ENCODE data around the gene EFNB2. TPM values are rescaled to one million over a fixed set of nuclear protein-coding genes. Genes with fewer than 3 reads are reported as not detected.

The EFNB2 gene
- total and polyA plus RNA-seq, 2 of the 13 experiments (the other 11 are each of a cell fraction or from before 2014, with no cell fraction given): 0.11 to 0.20 TPM

DNA sequence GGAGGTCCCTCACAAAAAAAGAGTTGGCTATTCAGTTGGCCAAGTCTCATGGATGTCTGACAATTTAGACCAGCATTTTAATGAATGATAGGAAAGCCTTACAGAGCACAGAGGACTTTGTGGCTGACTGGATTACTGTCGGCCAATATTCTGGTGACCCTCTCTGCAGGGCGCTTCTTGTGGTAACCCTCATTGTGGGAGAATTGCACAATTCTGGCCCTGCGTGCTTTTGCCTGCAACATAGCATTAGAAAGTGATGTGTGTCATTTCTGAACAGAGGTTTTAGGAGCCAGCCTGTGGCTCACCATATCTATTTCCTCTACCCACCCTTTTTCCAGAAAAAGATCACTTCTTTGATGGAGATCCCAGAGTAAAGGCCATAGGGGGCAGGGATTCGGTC lies 71.4 kb downstream of the EFNB2 start (continued):
- TF ChIP-seq, protein P1, sequence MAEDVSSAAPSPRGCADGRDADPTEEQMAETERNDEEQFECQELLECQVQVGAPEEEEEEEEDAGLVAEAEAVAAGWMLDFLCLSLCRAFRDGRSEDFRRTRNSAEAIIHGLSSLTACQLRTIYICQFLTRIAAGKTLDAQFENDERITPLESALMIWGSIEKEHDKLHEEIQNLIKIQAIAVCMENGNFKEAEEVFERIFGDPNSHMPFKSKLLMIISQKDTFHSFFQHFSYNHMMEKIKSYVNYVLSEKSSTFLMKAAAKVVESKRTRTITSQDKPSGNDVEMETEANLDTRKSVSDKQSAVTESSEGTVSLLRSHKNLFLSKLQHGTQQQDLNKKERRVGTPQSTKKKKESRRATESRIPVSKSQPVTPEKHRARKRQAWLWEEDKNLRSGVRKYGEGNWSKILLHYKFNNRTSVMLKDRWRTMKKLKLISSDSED (CRISPR knock-in tag; IDR thresholded peaks at IDR 0.05): no peak
- no peak for TF ChIP-seq MLLT10 (CRISPR knock-in tag; IDR thresholded peaks at IDR 0.05)

DNA sequence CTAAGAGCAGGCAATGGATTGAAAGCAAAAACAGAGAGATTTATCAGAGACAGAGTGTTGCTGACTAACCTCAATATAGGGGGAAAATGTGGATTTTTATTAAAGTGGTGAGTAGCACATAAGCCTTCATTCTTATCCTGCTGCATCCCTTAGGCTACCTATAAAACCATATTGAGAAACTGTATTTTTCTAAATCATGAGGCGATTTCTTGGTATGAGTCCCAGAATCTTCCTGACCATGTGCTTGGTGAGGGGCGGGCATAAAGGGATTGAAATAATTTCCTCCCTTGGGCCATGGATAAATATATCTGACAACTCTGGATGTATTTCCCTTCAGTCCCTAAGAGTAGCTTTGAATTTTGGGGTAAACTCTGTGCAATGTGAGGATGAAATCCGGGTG lies 72.8 kb downstream of the EFNB2 start:
- no peak overlapping the region for H3K4me2 ChIP-seq (ENCODE audit: low read depth, low read length)
- ChIA-PET POLR2A (no interaction called here), CTCF (ENCODE audit: low intra/inter-chr PET ratio, low total read pairs) (no interaction called here)
- H3K4me3 ChIP-seq (replicated peaks in 1 of 3; ENCODE audit: insufficient read depth in 1 of 3, low read depth in 2 of 3, low read length in 3 of 3): no peak overlapping the region
- in situ Hi-C loops (cut with HindIII; ENCODE audit: extremely low pct_ligation_motif_present, low pct_unique_long_range_greater_than_20kb): no loop called here
- intact Hi-C loops (cut with micrococcal nuclease; ENCODE audit: unreplicated experiment): no loop called here
- no peaks in the 10 kb centered on the region for H3K36me3 ChIP-seq (replicated peaks in 1 of 2; ENCODE audit: control insufficient read depth in 1 of 2, insufficient read depth in 2 of 2, low read length in 2 of 2)
- TF ChIP-seq HNF4G (IDR thresholded peaks at IDR 0.05; ENCODE audit: borderline replicate concordance, low read depth, low read length) (no peak), HNF4G (CRISPR knock-in tag; IDR thresholded peaks at IDR 0.05; ENCODE audit: borderline replicate concordance, low read depth) (no peak), GATA4 (IDR thresholded peaks at IDR 0.05; ENCODE audit: borderline replicate concordance, low read depth) (no peak), SP4 (CRISPR knock-in tag; IDR thresholded peaks at IDR 0.05) (no peak), RARG (CRISPR knock-in tag; IDR thresholded peaks at IDR 0.05; ENCODE audit: low read depth) (no peak), ZNF24 (IDR thresholded peaks at IDR 0.05) (no peak), YY1 (IDR thresholded peaks at IDR 0.05; ENCODE audit: insufficient read depth, insufficient replicate concordance, low read depth, low read length) (no peak), PCBP1 (IDR thresholded peaks at IDR 0.05; ENCODE audit: borderline replicate concordance, low read depth, low read length) (no peak), NCOA5 (CRISPR knock-in tag; IDR thresholded peaks at IDR 0.05) (no peak), ZNF292 (CRISPR knock-in tag; IDR thresholded peaks at IDR 0.05; ENCODE audit: borderline replicate concordance, low read depth) (no peak)
- TF ChIP-seq, protein P2, sequence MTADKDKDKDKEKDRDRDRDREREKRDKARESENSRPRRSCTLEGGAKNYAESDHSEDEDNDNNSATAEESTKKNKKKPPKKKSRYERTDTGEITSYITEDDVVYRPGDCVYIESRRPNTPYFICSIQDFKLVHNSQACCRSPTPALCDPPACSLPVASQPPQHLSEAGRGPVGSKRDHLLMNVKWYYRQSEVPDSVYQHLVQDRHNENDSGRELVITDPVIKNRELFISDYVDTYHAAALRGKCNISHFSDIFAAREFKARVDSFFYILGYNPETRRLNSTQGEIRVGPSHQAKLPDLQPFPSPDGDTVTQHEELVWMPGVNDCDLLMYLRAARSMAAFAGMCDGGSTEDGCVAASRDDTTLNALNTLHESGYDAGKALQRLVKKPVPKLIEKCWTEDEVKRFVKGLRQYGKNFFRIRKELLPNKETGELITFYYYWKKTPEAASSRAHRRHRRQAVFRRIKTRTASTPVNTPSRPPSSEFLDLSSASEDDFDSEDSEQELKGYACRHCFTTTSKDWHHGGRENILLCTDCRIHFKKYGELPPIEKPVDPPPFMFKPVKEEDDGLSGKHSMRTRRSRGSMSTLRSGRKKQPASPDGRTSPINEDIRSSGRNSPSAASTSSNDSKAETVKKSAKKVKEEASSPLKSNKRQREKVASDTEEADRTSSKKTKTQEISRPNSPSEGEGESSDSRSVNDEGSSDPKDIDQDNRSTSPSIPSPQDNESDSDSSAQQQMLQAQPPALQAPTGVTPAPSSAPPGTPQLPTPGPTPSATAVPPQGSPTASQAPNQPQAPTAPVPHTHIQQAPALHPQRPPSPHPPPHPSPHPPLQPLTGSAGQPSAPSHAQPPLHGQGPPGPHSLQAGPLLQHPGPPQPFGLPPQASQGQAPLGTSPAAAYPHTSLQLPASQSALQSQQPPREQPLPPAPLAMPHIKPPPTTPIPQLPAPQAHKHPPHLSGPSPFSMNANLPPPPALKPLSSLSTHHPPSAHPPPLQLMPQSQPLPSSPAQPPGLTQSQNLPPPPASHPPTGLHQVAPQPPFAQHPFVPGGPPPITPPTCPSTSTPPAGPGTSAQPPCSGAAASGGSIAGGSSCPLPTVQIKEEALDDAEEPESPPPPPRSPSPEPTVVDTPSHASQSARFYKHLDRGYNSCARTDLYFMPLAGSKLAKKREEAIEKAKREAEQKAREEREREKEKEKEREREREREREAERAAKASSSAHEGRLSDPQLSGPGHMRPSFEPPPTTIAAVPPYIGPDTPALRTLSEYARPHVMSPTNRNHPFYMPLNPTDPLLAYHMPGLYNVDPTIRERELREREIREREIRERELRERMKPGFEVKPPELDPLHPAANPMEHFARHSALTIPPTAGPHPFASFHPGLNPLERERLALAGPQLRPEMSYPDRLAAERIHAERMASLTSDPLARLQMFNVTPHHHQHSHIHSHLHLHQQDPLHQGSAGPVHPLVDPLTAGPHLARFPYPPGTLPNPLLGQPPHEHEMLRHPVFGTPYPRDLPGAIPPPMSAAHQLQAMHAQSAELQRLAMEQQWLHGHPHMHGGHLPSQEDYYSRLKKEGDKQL (CRISPR knock-in tag; IDR thresholded peaks at IDR 0.05; ENCODE audit: low read depth): no peak
- TF ChIP-seq, protein P3, sequence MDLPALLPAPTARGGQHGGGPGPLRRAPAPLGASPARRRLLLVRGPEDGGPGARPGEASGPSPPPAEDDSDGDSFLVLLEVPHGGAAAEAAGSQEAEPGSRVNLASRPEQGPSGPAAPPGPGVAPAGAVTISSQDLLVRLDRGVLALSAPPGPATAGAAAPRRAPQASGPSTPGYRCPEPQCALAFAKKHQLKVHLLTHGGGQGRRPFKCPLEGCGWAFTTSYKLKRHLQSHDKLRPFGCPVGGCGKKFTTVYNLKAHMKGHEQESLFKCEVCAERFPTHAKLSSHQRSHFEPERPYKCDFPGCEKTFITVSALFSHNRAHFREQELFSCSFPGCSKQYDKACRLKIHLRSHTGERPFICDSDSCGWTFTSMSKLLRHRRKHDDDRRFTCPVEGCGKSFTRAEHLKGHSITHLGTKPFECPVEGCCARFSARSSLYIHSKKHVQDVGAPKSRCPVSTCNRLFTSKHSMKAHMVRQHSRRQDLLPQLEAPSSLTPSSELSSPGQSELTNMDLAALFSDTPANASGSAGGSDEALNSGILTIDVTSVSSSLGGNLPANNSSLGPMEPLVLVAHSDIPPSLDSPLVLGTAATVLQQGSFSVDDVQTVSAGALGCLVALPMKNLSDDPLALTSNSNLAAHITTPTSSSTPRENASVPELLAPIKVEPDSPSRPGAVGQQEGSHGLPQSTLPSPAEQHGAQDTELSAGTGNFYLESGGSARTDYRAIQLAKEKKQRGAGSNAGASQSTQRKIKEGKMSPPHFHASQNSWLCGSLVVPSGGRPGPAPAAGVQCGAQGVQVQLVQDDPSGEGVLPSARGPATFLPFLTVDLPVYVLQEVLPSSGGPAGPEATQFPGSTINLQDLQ (CRISPR knock-in tag; IDR thresholded peaks at IDR 0.05): no peak
- no peak for ATAC-seq
- FAIRE-seq: no peak
- no TSS peak for BruUV-seq (replicated peaks)
- peaks cover 2 to 21% of the 10 kb centered on the region in 2 experiments; a peak in 2 of 5 replicates for H3K27me3 ChIP-seq (ENCODE audit: control insufficient read depth in 1 of 2, insufficient read depth in 2 of 2, low read length in 2 of 2)
- no peak for DNase-seq (ENCODE audit: low spot score)
- no peak overlapping the region for H2AFZ ChIP-seq (ENCODE audit: low read length)
- no peaks in the 10 kb centered on the region for H3K4me1 ChIP-seq (ENCODE audit: insufficient read depth, low read length)
- 12% methylated on average over 3 of the region's 3 CpGs for WGBS (ENCODE audit: low lambda C conversion rate)
- H4K20me1 ChIP-seq (ENCODE audit: insufficient read depth, low read length): no peaks in the 10 kb centered on the region
- H3K79me2 ChIP-seq (ENCODE audit: insufficient read depth, low read length): no peaks in the 10 kb centered on the region
- no peak overlapping the region for H3K9ac ChIP-seq (ENCODE audit: insufficient read depth, low read depth, low read length)
- H3K27ac ChIP-seq (ENCODE audit: extremely low read length, insufficient read depth, low read length): no peak overlapping the region
- H3K9me3 ChIP-seq (ENCODE audit: low read length): no peaks in the 10 kb centered on the region
